Measurements from ENCODE around the gene CSTA.

Gene CSTA

GRCh38 chr3:122324871-122325323, at the start of gene CSTA:
TSS of gene CSTA (plus strand) at chr3:122325248. CDS start at chr3:122325293, 45 bp downstream.
- no peak for DNase-seq (ENCODE audit: low read depth in 2 of 2)

- no peak for DNase-seq (ENCODE audit: low read depth in 2 of 2)
Observed at GRCh38 chr3:122281891-122282290, 43.2 kb upstream of the CSTA start.

GRCh38 chr3:122283796-122284445, 41.1 kb upstream of the CSTA start:
- DNase-seq (ENCODE audit: low read depth in 2 of 2): no peak

- DNase-seq (ENCODE audit: low read depth in 2 of 2): no peak
Observed at GRCh38 chr3:122284486-122284885, 40.6 kb upstream of the CSTA start.

GRCh38 chr3:122294359-122294758, 30.7 kb upstream of the CSTA start:
- no peak for DNase-seq (ENCODE audit: low read depth in 2 of 2)

- no peak for DNase-seq (ENCODE audit: low read depth in 2 of 2)
Observed at GRCh38 chr3:122295266-122296062, 29.6 kb upstream of the CSTA start.

GRCh38 chr3:122298239-122298638, 26.8 kb upstream of the CSTA start:
- no peak for DNase-seq (ENCODE audit: low read depth in 2 of 2)

- no peak for DNase-seq (ENCODE audit: low read depth in 2 of 2)
Observed at GRCh38 chr3:122299215-122299614, 25.8 kb upstream of the CSTA start.

- DNase-seq (ENCODE audit: low read depth in 2 of 2): no peak
Observed at GRCh38 chr3:122299872-122300460, 25.1 kb upstream of the CSTA start.

GRCh38 chr3:122301063-122301462, 24.0 kb upstream of the CSTA start:
- DNase-seq (ENCODE audit: low read depth in 2 of 2): no peak

- no peak for DNase-seq (ENCODE audit: low read depth in 2 of 2)
Observed at GRCh38 chr3:122305818-122306621, 19.0 kb upstream of the CSTA start.

GRCh38 chr3:122306622-122306953, 18.5 kb upstream of the CSTA start:
- DNase-seq (ENCODE audit: low read depth in 2 of 2): no peak

GRCh38 chr3:122307094-122307687, 17.9 kb upstream of the CSTA start:
- DNase-seq (ENCODE audit: low read depth in 2 of 2): no peak

- no peak for DNase-seq (ENCODE audit: low read depth in 2 of 2)
Observed at GRCh38 chr3:122307976-122308375, 17.1 kb upstream of the CSTA start.

GRCh38 chr3:122310361-122310760, 14.7 kb upstream of the CSTA start:
- no peak for DNase-seq (ENCODE audit: low read depth in 2 of 2)

- DNase-seq (ENCODE audit: low read depth in 2 of 2): no peak
Observed at GRCh38 chr3:122312826-122313225, 12.2 kb upstream of the CSTA start.

GRCh38 chr3:122313281-122313680, 11.8 kb upstream of the CSTA start:
- DNase-seq (ENCODE audit: low read depth in 2 of 2): no peak

- DNase-seq (ENCODE audit: low read depth in 2 of 2): no peak
Observed at GRCh38 chr3:122314228-122314876, 10.7 kb upstream of the CSTA start.

- no peak for DNase-seq (ENCODE audit: low read depth in 2 of 2)
Observed at GRCh38 chr3:122315619-122316018, 9.4 kb upstream of the CSTA start.

- no peak for DNase-seq (ENCODE audit: low read depth in 2 of 2)
Observed at GRCh38 chr3:122316368-122316767, 8.7 kb upstream of the CSTA start.

- no peak for DNase-seq (ENCODE audit: low read depth in 2 of 2)
Observed at GRCh38 chr3:122318620-122319019, 6.4 kb upstream of the CSTA start.
